Measurements from ENCODE around the gene COL12A1.

DNA sequence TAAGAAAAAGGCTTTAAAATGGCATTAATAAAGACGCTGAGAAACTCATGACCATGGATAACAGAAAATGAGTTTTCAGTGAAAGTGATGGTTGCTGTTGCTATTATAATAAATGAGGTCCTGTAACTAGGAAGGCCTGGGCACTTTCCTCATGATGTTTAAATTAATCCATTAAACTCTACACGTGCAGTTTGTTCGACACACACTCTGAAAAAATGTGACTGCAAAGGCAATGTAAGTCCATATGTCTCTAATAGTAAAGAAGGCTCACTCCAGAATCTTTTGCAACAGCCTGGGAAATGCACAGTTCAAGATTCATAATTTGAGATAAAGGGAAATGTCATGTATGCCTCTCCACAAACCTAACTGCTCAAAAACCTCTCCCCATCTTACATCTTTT, 153.4 kb downstream of the COL12A1 start:
- no peak for TF ChIP-seq CTCF (IDR thresholded peaks at IDR 0.05)
- TF ChIP-seq POLR2A (IDR thresholded peaks at IDR 0.05), result no peak

Measured in tibial nerve (tissue), 3 donors.